HG03196 (cell line): ENCODE data around the gene MRPL17.

Experiments
- ATAC-seq: cut with Tn5 transposase; IDR thresholded peaks from one replicate; pipeline ENCODE4 v1.9.1; 2021; ENCODE audit not compliant: unreplicated experiment

Gene MRPL17

GRCh38 chr11:6634534-6634933, 48.6 kb downstream of the MRPL17 start:
- ATAC-seq: no peak

- no peak for ATAC-seq
These were observed 49.4 kb downstream of the MRPL17 start for GRCh38 chr11:6633422-6634408.

GRCh38 chr11:6632116-6633073, 50.7 kb downstream of the MRPL17 start:
- ATAC-seq: no peak

- ATAC-seq: no peak
These were observed 51.7 kb downstream of the MRPL17 start for GRCh38 chr11:6631361-6631890.

- ATAC-seq: no peak
These were observed 52.4 kb downstream of the MRPL17 start for GRCh38 chr11:6630632-6631291.
